Caco-2 (cell line): ENCODE results near the gene CNPY2. TPM values are rescaled to one million over a fixed set of nuclear protein-coding genes. Genes with fewer than 3 reads are reported as not detected.

Experiments used
- BruUV-seq: library from RNA; stranded (reverse); fragments of 400-500 nt; replicated peaks from 2 replicates; lab custom pipeline; 2021; lab: Mats Ljungman, UMichigan
- CTCF ChIA-PET: fragments of 300-600 bp; sonication (Branson Sonifier 250); formaldehyde crosslinking; loops from one replicate; lab custom pipeline; 2022; ENCODE audit warnings: antibody characterized with exemption; lab: Charles Lee
- POLR2A ChIA-PET: fragments of 300-600 bp; sonication (Branson Sonifier 250); formaldehyde crosslinking; loops from one replicate; lab custom pipeline; 2022; ENCODE audit warnings: antibody characterized with exemption; lab: Charles Lee
- DNase-seq, 2 experiments: peaks; one replicate each; pipeline versions ENCODE4 v3.0.0 to v3.0.0-alpha.2; 2020 to 2022
- H3K27me3 ChIP-seq: replicated peaks from 2 replicates; pipeline ENCODE4 v1.6.0; 2011; ENCODE audit warnings: low read length; ENCODE audit not compliant: control insufficient read depth, insufficient read depth
- H3K36me3 ChIP-seq: 2 replicates; pipeline ENCODE4 v1.5.1; 2011; ENCODE audit warnings: low read length; ENCODE audit not compliant: control insufficient read depth, insufficient read depth
- H3K4me1 ChIP-seq: fragments of 250-450 bp; sonication (Bioruptor Pico); 2 replicates; pipeline ENCODE4 v1.5.1; 2020; ENCODE audit warnings: mild to moderate bottlenecking
- H3K4me3 ChIP-seq: 2 replicates; pipeline ENCODE4 v1.5.1; 2011; ENCODE audit warnings: low read depth, mild to moderate bottlenecking, control low read depth, low read length
- H3K9me3 ChIP-seq: fragments of 250-450 bp; sonication (Bioruptor Pico); 2 replicates; pipeline ENCODE4 v1.5.1; 2020; ENCODE audit warnings: mild to moderate bottlenecking, moderate library complexity
- H3K27ac Mint-ChIP-seq: one replicate; pipeline ENCODE4 v1.8.0; 2022; ENCODE audit warnings: mixed read lengths; ENCODE audit not compliant: unreplicated experiment
- H3K27me3 Mint-ChIP-seq: one replicate; pipeline ENCODE4 v1.8.0; 2022; ENCODE audit warnings: mixed read lengths; ENCODE audit not compliant: insufficient read depth, unreplicated experiment
- H3K36me3 Mint-ChIP-seq: one replicate; pipeline ENCODE4 v1.8.0; 2022; ENCODE audit warnings: mild to moderate bottlenecking, mixed read lengths; ENCODE audit not compliant: insufficient read depth, unreplicated experiment
- H3K4me1 Mint-ChIP-seq: one replicate; pipeline ENCODE4 v1.8.0; 2022; ENCODE audit warnings: low read depth, mixed read lengths; ENCODE audit not compliant: unreplicated experiment
- H3K4me3 Mint-ChIP-seq: one replicate; pipeline ENCODE4 v1.8.0; 2022; ENCODE audit warnings: mild to moderate bottlenecking, moderate library complexity, mixed read lengths; ENCODE audit not compliant: unreplicated experiment
- H3K9me3 Mint-ChIP-seq: one replicate; pipeline ENCODE4 v1.8.0; 2022; ENCODE audit warnings: mixed read lengths; ENCODE audit not compliant: unreplicated experiment
- CTCF ChIP-seq, 2 experiments: fragments of 200-600 bp in 1 of 2; IDR thresholded peaks; 1 replicate in 1 of 2; 2 replicates in 1 of 2; pipeline versions ENCODE4 v1.5.1 to v1.8.0; 2011 to 2022; ENCODE audit warnings: antibody characterized with exemption in 1 of 2, control low read depth in 1 of 2, inconsistent platforms in 1 of 2, low read depth in 1 of 2, low read length in 1 of 2, mild to moderate bottlenecking in 1 of 2, moderate library complexity in 1 of 2; ENCODE audit not compliant: insufficient read depth in 1 of 2, severe bottlenecking in 1 of 2, unreplicated experiment in 1 of 2
- intact Hi-C: fragments of 100-400 bp; cut with micrococcal nuclease; formaldehyde crosslinking; loops from one replicate; pipeline ENCODE4 v1.10.0; 2022; ENCODE audit not compliant: unreplicated experiment
- total RNA-seq: library from RNA; stranded (reverse); gene quantifications from 2 replicates; pipeline ENCODE4 v1.2.3, GENCODE V29; 2022

CNPY2 gene
- total RNA-seq, 1 experiment from 2014 or later = 204 TPM

GRCh38 chr12:56299308-56299852 is 16.4 kb downstream of the CNPY2 start:
- BruUV-seq = TSS peak; percentile 53
- peaks cover 10% of the 10 kb centered on the region for H3K4me1 ChIP-seq
- ChIA-PET CTCF (interaction anchor here (0.6 to 0.7 kb wide), 2 partner anchors 24 to 128 kb away, joined by 4 read pairs; no protein-coding TSS in a partner anchor), POLR2A (interaction anchor here (0.6 to 2.0 kb wide), 7 partner anchors 17 to 150 kb away, joined by 3 to 7 read pairs (median 4); partner anchors contain the start of genes CNPY2, RNF41, STAT2 and TIMELESS)
- H3K36me3 ChIP-seq = no peaks in the 10 kb centered on the region
- intact Hi-C loops = no loop called here
- Mint-ChIP-seq H3K36me3 (peaks cover 52% of the 10 kb centered on the region), H3K4me3 (peak overlapping the region; percentile 94), H3K27ac (peak overlapping the region; percentile 95), H3K4me1 (peaks cover 17% of the 10 kb centered on the region), H3K27me3 (no peaks in the 10 kb centered on the region), H3K9me3 (no peaks in the 10 kb centered on the region)
- H3K9me3 ChIP-seq = no peaks in the 10 kb centered on the region
- no peak for DNase-seq
- no peaks in the 10 kb centered on the region for H3K27me3 ChIP-seq
- no peak for TF ChIP-seq CTCF (IDR thresholded peaks at IDR 0.05; ENCODE audit: insufficient read depth in 1 of 2, low read depth in 1 of 2, low read length in 1 of 2, severe bottlenecking in 1 of 2, unreplicated experiment in 1 of 2)
- H3K4me3 ChIP-seq = peak overlapping the region; percentile 63

GRCh38 chr12:56298828-56299227 is 17.0 kb downstream of the CNPY2 start:
- BruUV-seq = no TSS peak
- ChIA-PET POLR2A (interaction anchor here (0.6 to 2.0 kb wide), 4 partner anchors 18 to 151 kb away, joined by 3 to 7 read pairs (median 4); partner anchors contain the start of genes CNPY2, RNF41 and TIMELESS), CTCF (interaction anchor here (0.6 kb wide), 1 partner anchor 23 kb away, joined by 4 read pairs; no protein-coding TSS in a partner anchor)
- H3K4me3 Mint-ChIP-seq = peak overlapping the region; percentile 94
- TF ChIP-seq CTCF (IDR thresholded peaks at IDR 0.05; ENCODE audit: insufficient read depth in 1 of 2, low read depth in 1 of 2, low read length in 1 of 2, severe bottlenecking in 1 of 2, unreplicated experiment in 1 of 2) = no peak
- peak overlapping the region; percentile 95 for H3K27ac Mint-ChIP-seq
- Histone ChIP-seq H3K9me3 (no peaks in the 10 kb centered on the region), H3K4me1 (peaks cover 11% of the 10 kb centered on the region), H3K27me3 (no peaks in the 10 kb centered on the region), H3K4me3 (peak overlapping the region; percentile 63), H3K36me3 (no peaks in the 10 kb centered on the region)
- intact Hi-C loops = no loop called here
- H3K4me1 Mint-ChIP-seq = peaks cover 17% of the 10 kb centered on the region
- H3K36me3 Mint-ChIP-seq = peaks cover 54% of the 10 kb centered on the region
- H3K27me3 Mint-ChIP-seq = no peaks in the 10 kb centered on the region
- no peaks in the 10 kb centered on the region for H3K9me3 Mint-ChIP-seq
- DNase-seq = no peak

GRCh38 chr12:56297400-56297799 is 18.4 kb downstream of the CNPY2 start:
- POLR2A ChIA-PET = no interaction called here
- intact Hi-C loops = no loop called here
- no peak overlapping the region for H3K27ac Mint-ChIP-seq
- no peaks in the 10 kb centered on the region for H3K27me3 ChIP-seq
- H3K9me3 Mint-ChIP-seq = no peaks in the 10 kb centered on the region
- no peaks in the 10 kb centered on the region for H3K9me3 ChIP-seq
- no peak for DNase-seq
- H3K36me3 ChIP-seq = no peaks in the 10 kb centered on the region
- peaks cover 19% of the 10 kb centered on the region for H3K4me1 ChIP-seq
- H3K36me3 Mint-ChIP-seq = peaks cover 63% of the 10 kb centered on the region
- H3K4me3 ChIP-seq = no peak overlapping the region
- no TSS peak for BruUV-seq
- no peaks in the 10 kb centered on the region for H3K27me3 Mint-ChIP-seq
- CTCF ChIA-PET = no interaction called here
- peaks cover 17% of the 10 kb centered on the region for H3K4me1 Mint-ChIP-seq
- TF ChIP-seq CTCF (IDR thresholded peaks at IDR 0.05; ENCODE audit: insufficient read depth in 1 of 2, low read depth in 1 of 2, low read length in 1 of 2, severe bottlenecking in 1 of 2, unreplicated experiment in 1 of 2) = no peak
- no peak overlapping the region for H3K4me3 Mint-ChIP-seq
